A673 (cell line): ENCODE data around the gene TCF7L2. TPM values are rescaled to one million over a fixed set of nuclear protein-coding genes. Genes with fewer than 3 reads are reported as not detected.

Experiments used
- BruUV-seq: library from RNA; stranded (reverse); fragments of 400-500 nt; replicated peaks from 2 replicates; lab custom pipeline; 2021; lab: Mats Ljungman, UMichigan
- CTCF ChIA-PET: fragments of 300-600 bp; sonication (Branson Sonifier 250); formaldehyde crosslinking; loops from one replicate; lab custom pipeline; 2022; ENCODE audit warnings: antibody characterized with exemption; lab: Charles Lee
- POLR2A ChIA-PET: fragments of 300-600 bp; sonication (Branson Sonifier 250); formaldehyde crosslinking; loops from one replicate; lab custom pipeline; 2022; ENCODE audit warnings: antibody characterized with exemption; ENCODE audit not compliant: low non-redundant PET; lab: Charles Lee
- DNase-seq: peaks from one replicate; pipeline ENCODE4 v3.0.0-alpha.2; 2015; ENCODE audit warnings: low spot score
- H3K27ac ChIP-seq: fragments of 200-600 bp; sonication (generic); 2 replicates; pipeline ENCODE4 v1.5.1; 2016; ENCODE audit warnings: mixed run types, low read depth, mild to moderate bottlenecking, mixed read lengths, antibody characterized with exemption, low read length; ENCODE audit not compliant: poor library complexity, severe bottlenecking
- H3K27me3 ChIP-seq: fragments of 200-600 bp; sonication (generic); replicated peaks from 2 replicates; pipeline ENCODE4 v1.6.1; 2017; ENCODE audit warnings: mixed run types, low read depth, mild to moderate bottlenecking, mixed read lengths, antibody characterized with exemption, low read length; ENCODE audit not compliant: insufficient read depth, poor library complexity
- H3K36me3 ChIP-seq: fragments of 200-600 bp; sonication (generic); 2 replicates; pipeline ENCODE4 v1.6.1; 2016; ENCODE audit warnings: mixed run types, mild to moderate bottlenecking, mixed read lengths, antibody characterized with exemption, low read length; ENCODE audit not compliant: insufficient read depth, poor library complexity, severe bottlenecking
- H3K4me1 ChIP-seq: fragments of 200-600 bp; sonication (generic); 2 replicates; pipeline ENCODE4 v1.6.1; 2017; ENCODE audit warnings: mixed run types, mild to moderate bottlenecking, mixed read lengths, antibody characterized with exemption, low read length; ENCODE audit not compliant: insufficient read depth, poor library complexity, severe bottlenecking
- H3K4me3 ChIP-seq: fragments of 200-600 bp; sonication (generic); 2 replicates; pipeline ENCODE4 v1.5.1; 2016; ENCODE audit warnings: low read depth, mixed run types, mild to moderate bottlenecking, mixed read lengths, low read length; ENCODE audit not compliant: poor library complexity, severe bottlenecking
- H3K9me3 ChIP-seq: fragments of 200-600 bp; sonication (generic); 2 replicates; pipeline ENCODE4 v1.6.1; 2016; ENCODE audit warnings: mixed run types, low read depth, mild to moderate bottlenecking, mixed read lengths, antibody characterized with exemption, low read length; ENCODE audit not compliant: poor library complexity, severe bottlenecking
- CTCF ChIP-seq: fragments of 300-800, 200-600 bp; sonication (generic); conservative IDR thresholded peaks from 2 replicates; pipeline ENCODE4 v1.5.1; 2017; ENCODE audit warnings: low read depth, mild to moderate bottlenecking, antibody characterized with exemption, low read length, moderate library complexity, mixed read lengths
- EZH2 ChIP-seq: fragments of 200-600 bp; sonication (generic); IDR thresholded peaks from 2 replicates; pipeline ENCODE4 v1.6.1; 2017; ENCODE audit warnings: borderline replicate concordance, low read depth, mild to moderate bottlenecking, mixed read lengths, antibody characterized with exemption, low read length; ENCODE audit not compliant: poor library complexity, severe bottlenecking
- intact Hi-C: fragments of 100-400 bp; cut with micrococcal nuclease; formaldehyde crosslinking; loops from one replicate; pipeline ENCODE4 v1.10.0; 2022; ENCODE audit not compliant: unreplicated experiment
- total RNA-seq: library from RNA; stranded (reverse); gene quantifications from 2 replicates; pipeline ENCODE4 v1.2.3, GENCODE V29; 2021

The TCF7L2 gene
- total RNA-seq, 1 experiment from 2014 or later: 16.8 TPM

GRCh38 chr10:113001599-113002448 lies 51.8 kb downstream of the TCF7L2 start:
- Histone ChIP-seq H3K4me3 (no peak overlapping the region), H3K27ac (no peak overlapping the region), H3K4me1 (no peaks in the 10 kb centered on the region), H3K27me3 (no peaks in the 10 kb centered on the region), H3K9me3 (no peaks in the 10 kb centered on the region), H3K36me3 (no peaks in the 10 kb centered on the region)
- intact Hi-C loops: no loop called here
- TF ChIP-seq CTCF: no peak
- TF ChIP-seq EZH2: no peak
- ChIA-PET POLR2A (no interaction called here), CTCF (no interaction called here)
- no TSS peak for BruUV-seq
- no peak for DNase-seq

GRCh38 chr10:113002449-113002777 lies 52.4 kb downstream of the TCF7L2 start:
- intact Hi-C loops: no loop called here
- DNase-seq: no peak
- no TSS peak for BruUV-seq
- POLR2A ChIA-PET: no interaction called here
- no peaks in the 10 kb centered on the region for H3K4me1 ChIP-seq
- CTCF ChIA-PET: no interaction called here
- TF ChIP-seq EZH2 (no peak), CTCF (no peak)
- H3K27me3 ChIP-seq: no peaks in the 10 kb centered on the region
- H3K36me3 ChIP-seq: no peaks in the 10 kb centered on the region
- H3K4me3 ChIP-seq: no peak overlapping the region
- H3K27ac ChIP-seq: no peak overlapping the region
- H3K9me3 ChIP-seq: no peaks in the 10 kb centered on the region

GRCh38 chr10:113003052-113003451 lies 53.0 kb downstream of the TCF7L2 start:
- ChIA-PET POLR2A (no interaction called here), CTCF (no interaction called here)
- DNase-seq: no peak
- no peaks in the 10 kb centered on the region for H3K4me1 ChIP-seq
- no peak overlapping the region for H3K27ac ChIP-seq
- intact Hi-C loops: no loop called here
- no peak for TF ChIP-seq EZH2
- TF ChIP-seq CTCF: no peak
- no peaks in the 10 kb centered on the region for H3K27me3 ChIP-seq
- H3K9me3 ChIP-seq: no peaks in the 10 kb centered on the region
- H3K36me3 ChIP-seq: no peaks in the 10 kb centered on the region
- no peak overlapping the region for H3K4me3 ChIP-seq
- BruUV-seq: no TSS peak
